Adrenal gland (tissue), 12 donors: Measurements from ENCODE around the gene RHBDL3. TPM values are rescaled to one million over a fixed set of nuclear protein-coding genes. Genes with fewer than 3 reads are reported as not detected.

Experiments
- DNase-seq, 7 donors: peaks; one replicate each; pipeline ENCODE4 v3.0.0-alpha.2; 2019 to 2020
- H3K27ac ChIP-seq, 5 donors: fragments of 200-600 bp; sonication (generic) in 4 of 5; 1 replicate in 3 of 5; 2 replicates in 2 of 5; pipeline versions ENCODE4 v1.5.1 to v1.8.0; 2016 to 2020; ENCODE audit warnings: mild to moderate bottlenecking in 1 of 5
- H3K27me3 ChIP-seq: fragments of 200-600 bp; 2 replicates; pipeline ENCODE4 v1.8.0; 2021
- H3K36me3 ChIP-seq, 2 donors: fragments of 200-600 bp; replicated peaks in 1 of 2; 1 replicate in 1 of 2; 2 replicates in 1 of 2; pipeline versions ENCODE4 v1.5.1 to v1.8.0; 2018 to 2022
- H3K4me1 ChIP-seq, 2 donors: fragments of 200-600 bp; replicated peaks in 1 of 2; 1 replicate in 1 of 2; 2 replicates in 1 of 2; pipeline versions ENCODE4 v1.5.1 to v1.8.0; 2018 to 2021
- H3K4me3 ChIP-seq, 4 donors: fragments of 200-600 bp; sonication (generic) in 3 of 4; one replicate each; pipeline ENCODE4 v1.5.1; 2016 to 2018
- H3K9me3 ChIP-seq, 3 donors: fragments of 200-600 bp; sonication (generic) in 1 of 3; replicated peaks in 1 of 3; 1 replicate in 2 of 3; 2 replicates in 1 of 3; pipeline versions ENCODE4 v1.5.1 to v1.8.0; 2016 to 2021
- POLR2A ChIP-seq, 2 donors: fragments of 450-650 bp; IDR thresholded peaks; one replicate each; pipeline ENCODE4 v1.6.1; 2017; ENCODE audit warnings: antibody characterized with exemption in 2 of 2, mild to moderate bottlenecking in 2 of 2, moderate library complexity in 1 of 2
- WGBS, 4 donors: extraction: QIAGEN DNeasy Blood & Tissue Kit in 2 of 4; methylation state at CpG; one replicate each; pipeline versions ENCODE4 v1.1.5 to v1.1.7; 2013 to 2017; 5-methylcytosine and 5-hydroxymethylcytosine counted together
- intact Hi-C, 2 donors: fragments of 100-400 bp; cut with DNase I; formaldehyde crosslinking; loops; one replicate each; pipeline versions ENCODE4 v1.14.1 to v1.15.0; 2022 to 2023
- polyA plus RNA-seq, 3 donors: library from polyadenylated mRNA; stranded (reverse); fragments of 200-250 nt in 2 of 3; fragments of 350-450 nt in 1 of 3; fragmentation: Illumina TruSeq in 1 of 3; extraction: RNeasy Lipid Tissue Mini Kit (QIAGEN cat#74804) in 1 of 3; gene quantifications; one replicate each; pipeline ENCODE4 v1.2.3, GENCODE V29; 2013 to 2014
- total RNA-seq, 9 donors: library from RNA; depleted of rRNA in 4 of 9; stranded (reverse); fragments of >200 nt in 4 of 9; fragments of 120-200 nt in 1 of 9; fragmentation: NEBNext Ultra II Directional in 1 of 9; extraction: Animal tissue kit (Norgen Biotek cat#: 25700) in 1 of 9; gene quantifications; one replicate each; pipeline versions ENCODE4 v1.1.0 to v1.2.4, GENCODE V29; 2013 to 2023
- TF ChIP-seq, protein P1 (sequence below), 6 experiments: fragments of 450-650 bp in 4 of 6; fragments of 200-600 bp in 2 of 6; sonication (generic) in 1 of 6; IDR thresholded peaks; 1 replicate in 5 of 6; 2 replicates in 1 of 6; pipeline versions ENCODE4 v1.5.1 to v1.8.0; 2016 to 2021; ENCODE audit warnings: antibody characterized with exemption in 6 of 6, mild to moderate bottlenecking in 2 of 6, moderate library complexity in 1 of 6
- donor health status: healthy with polysubstance abuse.
- donor health status: Bipolar disorder and iron deficiency.
- donor health status: DM: yes; HTN: yes; CAD: no.
- donor health status: DM: no; HTN: no; CAD: no.
- donor health status: DM: no; HTN: no; CAD: no.
- donor health status: DM: yes; HTN: yes; CAD: no.

Gene RHBDL3
- total and polyA plus RNA-seq, 12 donors = 1.7 to 10.2 (median 5.1) TPM

DNA sequence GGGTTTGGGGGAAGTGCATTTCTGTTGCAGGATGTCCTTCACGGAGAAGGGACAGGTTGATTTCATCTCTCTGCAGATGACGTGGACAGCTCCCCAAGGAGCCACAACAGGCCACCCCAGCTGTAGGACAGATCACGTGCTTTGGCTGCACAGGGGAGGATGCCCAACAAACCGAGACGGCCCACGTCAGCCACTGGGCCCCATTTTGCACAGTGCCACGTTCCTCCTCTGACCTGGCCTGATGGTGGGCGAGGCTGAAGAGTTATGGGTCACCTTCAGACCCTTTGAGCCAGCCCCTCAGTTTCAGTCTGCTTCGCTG lies 9.0 kb upstream of the RHBDL3 start:
- Histone ChIP-seq H3K4me3 (no peak overlapping the region), H3K27ac (no peak overlapping the region), H3K9me3 (no peaks in the 10 kb centered on the region), H3K36me3 (no peaks in the 10 kb centered on the region), H3K27me3 (no peaks in the 10 kb centered on the region), H3K4me1 (peaks cover 5 to 12% of the 10 kb centered on the region in 2 donors)
- no peak for DNase-seq
- intact Hi-C loops = no loop called here
- TF ChIP-seq POLR2A (IDR thresholded peaks at IDR 0.05) = no peak
- TF ChIP-seq, protein P1, sequence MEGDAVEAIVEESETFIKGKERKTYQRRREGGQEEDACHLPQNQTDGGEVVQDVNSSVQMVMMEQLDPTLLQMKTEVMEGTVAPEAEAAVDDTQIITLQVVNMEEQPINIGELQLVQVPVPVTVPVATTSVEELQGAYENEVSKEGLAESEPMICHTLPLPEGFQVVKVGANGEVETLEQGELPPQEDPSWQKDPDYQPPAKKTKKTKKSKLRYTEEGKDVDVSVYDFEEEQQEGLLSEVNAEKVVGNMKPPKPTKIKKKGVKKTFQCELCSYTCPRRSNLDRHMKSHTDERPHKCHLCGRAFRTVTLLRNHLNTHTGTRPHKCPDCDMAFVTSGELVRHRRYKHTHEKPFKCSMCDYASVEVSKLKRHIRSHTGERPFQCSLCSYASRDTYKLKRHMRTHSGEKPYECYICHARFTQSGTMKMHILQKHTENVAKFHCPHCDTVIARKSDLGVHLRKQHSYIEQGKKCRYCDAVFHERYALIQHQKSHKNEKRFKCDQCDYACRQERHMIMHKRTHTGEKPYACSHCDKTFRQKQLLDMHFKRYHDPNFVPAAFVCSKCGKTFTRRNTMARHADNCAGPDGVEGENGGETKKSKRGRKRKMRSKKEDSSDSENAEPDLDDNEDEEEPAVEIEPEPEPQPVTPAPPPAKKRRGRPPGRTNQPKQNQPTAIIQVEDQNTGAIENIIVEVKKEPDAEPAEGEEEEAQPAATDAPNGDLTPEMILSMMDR (IDR thresholded peaks at IDR 0.05) = no peak
- WGBS, 4 donors = 38 to 85% (median 78%) methylated on average over 2 to 9 of the region's 9 CpGs

GRCh38 chr17:32258383-32259140 lies 7.1 kb upstream of the RHBDL3 start:
- no peaks in the 10 kb centered on the region for H3K9me3 ChIP-seq
- H3K4me1 ChIP-seq = peaks cover 5 to 12% of the 10 kb centered on the region in 2 donors
- no peak overlapping the region for H3K27ac ChIP-seq
- intact Hi-C loops = no loop called here
- TF ChIP-seq, protein P1 (IDR thresholded peaks at IDR 0.05) = no peak
- no peak for TF ChIP-seq POLR2A (IDR thresholded peaks at IDR 0.05)
- no peak overlapping the region for H3K4me3 ChIP-seq
- H3K27me3 ChIP-seq = no peaks in the 10 kb centered on the region
- 60 to 67% (median 65%) methylated on average over 9 to 18 of the region's 18 CpGs for WGBS, 4 donors
- H3K36me3 ChIP-seq = no peaks in the 10 kb centered on the region
- DNase-seq = no peak

GRCh38 chr17:32259586-32259985 lies 6.0 kb upstream of the RHBDL3 start:
- H3K27ac ChIP-seq = peak overlapping the region in 2 of 5 donors; percentile 14 to 50
- H3K27me3 ChIP-seq = no peaks in the 10 kb centered on the region
- TF ChIP-seq, protein P1 (IDR thresholded peaks at IDR 0.05) = no peak
- TF ChIP-seq POLR2A (IDR thresholded peaks at IDR 0.05) = peak in 1 of 2 donors; percentile 36
- H3K36me3 ChIP-seq = no peaks in the 10 kb centered on the region
- intact Hi-C loops = no loop called here
- 24 to 74% (median 43%) methylated on average over 4 of the region's 4 CpGs for WGBS, 4 donors
- H3K9me3 ChIP-seq = no peaks in the 10 kb centered on the region
- H3K4me3 ChIP-seq = no peak overlapping the region
- H3K4me1 ChIP-seq = peaks cover 5 to 12% of the 10 kb centered on the region in 2 donors
- peak in 5 of 7 donors; percentile 56 to 67 (median 61) for DNase-seq

DNA sequence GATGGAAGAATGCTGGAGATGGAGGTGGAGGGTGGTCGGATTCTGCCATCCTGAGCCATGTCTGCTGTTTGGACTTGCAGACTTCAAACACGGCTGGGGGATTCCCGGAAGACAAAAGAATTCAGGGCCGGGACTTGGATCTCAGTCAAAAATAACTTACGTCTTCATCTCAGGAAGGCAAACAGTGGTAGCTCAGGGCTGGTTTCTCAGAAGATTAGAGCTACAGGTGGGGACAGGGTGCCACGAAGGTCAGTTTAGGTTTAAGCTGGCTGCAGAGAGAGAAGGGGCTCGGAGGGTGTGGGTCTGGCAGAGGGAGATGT lies 4.3 kb upstream of the RHBDL3 start:
- DNase-seq = no peak
- 48 to 59% (median 54%) methylated on average over 7 of the region's 7 CpGs for WGBS, 4 donors
- Histone ChIP-seq H3K27me3 (no peaks in the 10 kb centered on the region), H3K4me1 (peaks cover 5 to 12% of the 10 kb centered on the region in 2 donors), H3K4me3 (no peak overlapping the region), H3K27ac (no peak overlapping the region), H3K36me3 (no peaks in the 10 kb centered on the region), H3K9me3 (no peaks in the 10 kb centered on the region)
- TF ChIP-seq, protein P1 (IDR thresholded peaks at IDR 0.05) = no peak
- TF ChIP-seq POLR2A (IDR thresholded peaks at IDR 0.05) = no peak
- intact Hi-C loops = no loop called here
